ENCODE measurements around the gene NEURL4.
"Not testable (repeated sequence)": the region's sequence is repeated elsewhere in the genome, so short reads cannot be mapped to it uniquely, and the experiment has no call there.

The NEURL4 gene

DNA sequence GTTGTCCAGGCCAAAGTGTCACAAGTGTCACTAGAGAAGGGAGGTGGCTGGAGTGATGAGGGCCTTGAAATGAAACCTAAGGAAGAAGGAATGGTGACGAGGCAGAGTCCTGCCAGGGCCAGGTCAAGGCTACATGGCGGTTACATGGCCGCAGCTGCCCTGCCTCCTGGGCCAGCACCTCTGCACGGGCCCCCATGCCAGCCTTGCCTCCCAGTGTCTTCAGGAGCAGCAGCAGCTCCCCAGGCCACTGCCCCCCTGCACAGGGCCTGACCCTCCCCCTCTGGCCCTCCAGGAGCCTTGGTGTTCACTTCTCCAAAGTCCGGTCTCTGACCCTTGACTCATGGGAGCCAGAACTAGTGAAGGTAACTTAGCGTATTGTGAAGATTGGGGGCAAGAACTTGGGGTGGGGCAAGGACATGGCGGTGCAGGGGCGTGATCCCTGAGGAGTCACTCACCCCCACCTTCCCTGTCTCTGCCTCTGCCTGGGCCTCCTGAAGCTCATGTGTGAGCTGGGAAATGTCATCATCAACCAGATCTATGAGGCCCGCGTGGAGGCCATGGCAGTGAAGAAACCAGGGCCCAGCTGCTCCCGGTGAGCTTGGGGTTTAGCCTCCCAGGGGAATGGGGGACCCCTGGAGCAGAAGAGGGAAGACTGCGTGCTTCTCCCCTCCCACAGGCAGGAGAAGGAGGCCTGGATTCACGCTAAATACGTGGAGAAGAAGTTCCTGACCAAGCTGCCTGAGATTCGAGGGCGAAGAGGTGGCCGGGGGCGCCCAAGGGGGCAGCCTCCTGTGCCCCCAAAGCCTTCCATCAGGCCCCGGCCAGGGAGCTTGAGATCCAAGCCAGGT lies 18.7 kb upstream of the NEURL4 start:
- no peak for DNase-seq (ENCODE audit: low read depth)

DNA sequence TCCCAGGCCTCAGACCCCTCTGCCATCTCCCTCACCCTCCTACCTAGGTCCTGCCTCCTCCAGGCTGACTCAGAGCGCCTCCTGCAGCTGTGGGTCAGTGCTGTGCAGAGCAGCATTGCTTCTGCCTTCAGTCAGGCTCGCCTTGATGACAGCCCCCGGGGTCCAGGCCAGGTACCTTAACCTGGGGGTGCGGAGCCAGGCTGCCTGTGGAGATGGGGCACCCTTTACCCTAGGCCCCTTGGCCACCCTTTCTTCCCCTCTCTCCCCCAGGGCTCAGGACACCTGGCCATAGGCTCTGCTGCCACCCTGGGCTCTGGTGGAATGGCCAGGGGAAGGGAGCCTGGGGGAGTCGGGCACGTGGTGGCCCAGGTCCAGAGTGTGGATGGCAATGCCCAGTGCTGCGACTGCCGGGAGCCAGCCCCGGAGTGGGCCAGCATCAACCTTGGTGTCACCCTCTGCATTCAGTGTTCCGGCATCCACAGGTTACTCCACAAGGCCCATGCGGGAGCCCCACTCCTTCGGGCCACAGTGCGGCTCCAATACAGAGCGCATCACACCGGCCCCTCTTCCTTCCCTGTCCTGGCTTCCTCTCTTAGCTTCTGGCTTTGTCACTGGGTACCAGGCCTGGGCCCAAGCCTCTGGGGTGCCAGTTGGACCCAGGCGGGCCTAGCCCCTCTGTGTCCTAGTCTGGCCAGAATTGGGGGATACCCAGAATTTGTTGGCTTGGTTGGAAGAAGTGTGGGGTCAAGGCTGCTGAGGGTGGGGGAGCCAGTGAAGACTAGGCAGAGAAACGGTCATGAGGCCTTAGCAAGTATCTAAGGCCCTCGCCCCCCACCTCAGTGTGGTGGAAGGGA lies 17.9 kb upstream of the NEURL4 start:
- DNase-seq (ENCODE audit: low read depth), result no peak

DNA sequence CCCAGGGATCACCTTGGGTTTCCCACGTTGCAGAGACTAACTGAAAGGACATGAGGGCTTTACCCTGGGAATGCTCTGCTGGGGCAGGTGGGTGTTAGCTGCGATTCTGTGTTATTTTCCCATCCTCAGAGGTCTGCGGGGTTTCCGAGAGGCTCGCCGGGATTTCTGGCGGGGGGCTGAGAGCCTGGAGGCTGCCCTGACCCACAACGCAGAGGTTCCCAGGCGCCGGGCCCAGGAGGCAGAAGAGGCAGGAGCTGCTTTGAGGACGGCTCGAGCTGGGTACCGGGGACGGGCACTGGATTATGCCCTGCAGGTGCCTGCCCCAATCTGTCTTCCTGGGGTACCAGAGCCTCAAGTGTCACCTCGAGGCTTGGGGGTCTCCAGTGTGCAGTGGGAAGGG lies 14.1 kb upstream of the NEURL4 start:
- DNase-seq (ENCODE audit: low read depth), result no peak

DNA sequence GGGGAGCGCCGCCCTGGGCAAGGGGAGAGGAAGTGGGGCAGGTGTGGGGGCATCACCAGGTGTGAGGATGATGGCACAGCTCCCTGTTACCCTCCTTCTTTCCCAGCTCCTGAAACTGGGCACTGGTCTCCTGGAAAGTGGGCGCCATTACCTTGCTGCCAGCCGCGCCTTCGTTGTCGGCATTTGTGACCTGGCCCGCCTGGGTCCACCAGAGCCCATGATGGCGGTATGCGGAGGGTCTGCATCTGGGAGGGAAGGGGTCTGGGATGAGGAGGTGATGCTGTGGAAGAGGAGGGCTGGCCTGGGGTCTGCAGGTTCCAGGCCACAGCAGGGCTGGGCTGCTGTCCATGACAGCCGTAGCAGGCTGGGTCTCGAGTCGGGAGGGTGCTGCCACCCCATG lies 12.7 kb upstream of the NEURL4 start:
- DNase-seq (ENCODE audit: low read depth), result no peak

DNA sequence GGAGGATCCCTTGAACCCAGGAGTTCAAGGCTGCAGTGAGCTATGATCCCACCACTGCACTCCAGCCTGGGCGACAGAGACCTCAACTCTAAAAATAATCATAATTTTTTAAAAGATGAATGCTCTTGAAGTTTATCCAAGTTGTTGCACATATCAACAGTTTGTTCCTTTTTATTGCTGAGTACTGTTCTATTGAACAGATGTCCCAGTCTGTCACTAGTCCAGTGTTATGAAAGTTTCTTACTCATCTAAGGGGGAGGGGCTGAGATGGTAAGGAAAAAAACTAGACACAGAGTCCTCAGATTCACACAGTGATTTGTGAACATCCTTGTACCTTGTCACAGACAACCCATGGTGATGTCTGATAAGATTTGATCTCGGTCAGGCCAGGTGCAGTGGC lies 11.0 kb upstream of the NEURL4 start:
- no peak for DNase-seq (ENCODE audit: low read depth)

DNA sequence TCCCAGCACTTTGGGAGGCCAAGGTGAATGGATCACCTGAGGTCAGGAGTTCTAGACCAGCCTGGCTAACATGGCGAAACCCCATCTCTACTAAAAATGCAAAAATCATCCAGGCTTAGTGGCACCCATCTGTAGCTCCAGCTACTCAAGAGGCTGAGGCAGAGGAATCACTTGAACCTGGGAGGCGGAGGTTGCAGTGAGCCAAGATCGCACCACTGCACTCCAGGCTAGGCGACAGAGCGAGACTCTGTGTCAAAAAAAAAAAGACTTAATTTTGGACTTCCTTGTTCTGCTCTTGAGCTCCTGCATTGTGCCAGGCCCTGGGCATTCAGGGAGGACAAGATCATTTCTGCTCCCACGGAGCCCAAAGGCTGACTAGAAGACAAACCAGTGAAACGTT lies 8.5 kb upstream of the NEURL4 start:
- not testable (repeated sequence) for DNase-seq (ENCODE audit: low read depth)

DNA sequence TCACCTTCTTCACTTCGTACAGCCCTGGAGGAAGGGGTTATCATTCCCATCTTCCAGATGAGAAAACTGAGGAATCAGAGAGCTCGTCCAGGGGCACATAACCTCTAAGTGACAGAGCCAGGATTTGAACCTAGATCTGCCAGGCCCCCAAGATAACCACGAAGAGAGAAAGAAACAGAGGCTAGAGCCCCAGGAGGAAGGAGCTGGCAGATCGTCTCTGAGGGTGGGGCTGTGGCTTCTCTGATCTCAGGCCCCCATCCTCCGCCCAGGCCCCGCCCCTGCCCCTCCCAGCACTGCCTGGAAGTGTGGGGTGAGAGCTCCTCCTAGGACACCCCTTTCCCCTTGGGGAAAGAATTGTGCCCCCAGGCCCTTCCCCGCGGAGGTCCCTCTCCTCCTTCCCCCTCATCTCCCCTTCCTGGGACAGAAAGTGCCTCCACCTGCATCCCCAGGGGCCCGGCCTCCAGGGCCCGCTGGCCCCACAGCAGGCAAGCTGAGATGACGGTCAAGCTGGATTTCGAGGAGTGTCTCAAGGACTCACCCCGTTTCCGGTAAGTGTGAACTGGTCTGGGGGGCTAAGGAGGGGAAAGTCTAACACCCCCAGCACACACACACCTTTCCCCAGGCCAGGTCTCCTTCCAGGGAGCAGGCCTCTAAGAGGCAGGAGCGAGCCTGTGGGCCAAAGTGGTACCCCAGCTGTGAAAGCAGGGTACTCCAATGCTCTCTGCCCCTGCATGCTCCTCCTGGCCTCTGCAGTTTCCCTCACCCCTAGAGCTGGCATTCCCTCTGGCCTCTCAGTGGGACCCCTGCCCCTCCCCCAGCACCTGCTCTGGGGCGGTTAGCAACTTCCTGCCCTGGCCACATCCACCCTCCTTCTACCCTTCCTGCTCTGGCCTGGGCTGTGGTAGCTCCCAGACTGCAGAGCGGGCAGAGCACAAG lies 7.4 kb upstream of the NEURL4 start, which contains the start of gene ACAP1:
TSS of gene ACAP1 (plus strand) at position 290 of the 936 bp plus-strand sequence. CDS start at position 496, 206 bp downstream.
- peak; percentile 76 for DNase-seq (ENCODE audit: low read depth)

DNA sequence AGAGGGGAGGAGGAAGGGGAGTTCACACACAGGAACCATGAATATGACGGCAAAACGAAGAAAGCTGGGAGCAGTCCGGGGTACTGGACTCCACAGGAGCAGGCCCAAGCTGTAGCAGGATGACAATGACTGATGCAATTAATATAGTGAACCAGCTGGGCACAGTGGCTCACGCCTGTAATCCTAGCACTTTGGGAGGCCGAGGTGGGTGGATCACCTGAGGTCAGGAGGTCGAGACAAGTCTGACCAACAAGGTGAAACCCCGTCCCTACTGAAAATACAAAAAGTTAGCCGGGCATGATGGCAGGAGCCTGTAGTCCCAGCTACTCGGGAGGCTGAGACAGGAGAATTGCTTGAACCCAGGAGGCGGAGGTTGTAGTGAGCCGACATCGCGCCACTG lies 6.6 kb upstream of the NEURL4 start:
- not testable (repeated sequence) for DNase-seq (ENCODE audit: low read depth)

DNA sequence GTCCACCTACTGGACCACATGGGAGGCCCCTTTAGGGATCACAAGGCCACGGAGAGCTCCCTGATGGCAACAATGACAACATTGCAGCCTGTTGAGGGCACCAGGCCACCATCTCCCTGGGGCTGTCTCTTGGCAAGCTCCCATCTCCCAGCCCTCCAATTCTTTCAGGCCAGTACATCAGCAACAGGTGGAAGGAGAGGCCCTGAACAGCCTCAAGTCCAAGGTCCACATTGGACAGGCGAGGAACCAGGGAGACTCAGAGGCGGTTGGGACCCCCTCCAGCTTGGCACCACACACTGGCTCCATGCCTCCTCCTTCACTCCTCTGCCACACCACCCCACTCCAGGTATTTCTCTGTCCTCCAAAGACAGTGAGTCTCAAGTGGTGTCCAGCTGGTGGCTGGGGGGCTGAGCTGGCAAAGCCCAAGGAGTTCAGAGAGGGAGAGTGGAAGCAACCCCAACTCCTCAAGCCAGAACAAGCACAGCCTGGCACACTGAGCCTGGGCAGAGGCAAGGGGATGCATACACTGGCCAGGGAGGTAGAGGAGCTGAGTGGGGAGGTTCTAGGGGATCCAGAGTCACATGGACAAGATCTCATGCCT lies 5.9 kb upstream of the NEURL4 start:
- no peak for DNase-seq (ENCODE audit: low read depth)

DNA sequence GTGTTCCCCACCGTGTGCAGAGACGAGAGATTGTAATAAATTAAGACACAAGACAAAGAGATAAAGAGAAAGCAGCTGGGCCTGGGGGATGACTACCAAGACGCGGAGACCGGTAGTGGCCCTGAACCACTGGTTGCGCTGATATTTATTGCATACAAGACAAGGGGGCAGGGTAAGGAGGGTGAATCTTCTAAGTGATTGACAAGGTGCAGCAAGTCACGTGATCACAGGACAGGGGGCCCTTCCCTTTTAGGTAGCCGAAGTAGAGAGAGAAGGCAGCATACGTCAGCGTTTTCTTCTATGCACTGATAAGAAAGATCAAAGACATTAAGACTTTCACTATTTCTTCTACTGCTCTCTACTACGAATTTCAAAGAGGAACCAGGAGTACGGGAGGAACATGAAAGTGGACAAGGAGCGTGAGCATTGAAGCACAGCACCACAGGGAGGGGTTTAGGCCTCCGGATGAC lies 3.5 kb upstream of the NEURL4 start:
- not testable (repeated sequence) for DNase-seq (ENCODE audit: low read depth)

DNA sequence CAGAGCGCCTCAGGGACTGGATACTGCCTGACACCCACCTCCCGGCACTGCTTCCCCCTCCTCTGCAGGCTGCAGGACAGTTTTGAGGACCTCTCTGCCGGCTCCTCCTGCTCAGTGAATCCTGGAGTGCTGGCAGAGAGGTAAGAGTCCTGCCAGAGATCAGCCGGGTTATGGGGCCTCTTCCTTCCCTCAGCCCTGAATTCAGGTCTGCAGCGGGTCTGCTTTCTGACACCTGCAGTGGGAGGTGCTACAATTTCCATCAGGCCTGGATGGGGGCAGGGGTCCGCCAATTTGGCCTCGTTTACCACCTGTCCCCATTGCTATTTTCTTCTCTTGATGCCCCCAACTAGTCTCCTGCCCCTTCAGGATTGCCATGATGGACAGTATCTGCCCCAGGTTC lies 3.0 kb upstream of the NEURL4 start:
- DNase-seq (ENCODE audit: low read depth), result no peak

DNA sequence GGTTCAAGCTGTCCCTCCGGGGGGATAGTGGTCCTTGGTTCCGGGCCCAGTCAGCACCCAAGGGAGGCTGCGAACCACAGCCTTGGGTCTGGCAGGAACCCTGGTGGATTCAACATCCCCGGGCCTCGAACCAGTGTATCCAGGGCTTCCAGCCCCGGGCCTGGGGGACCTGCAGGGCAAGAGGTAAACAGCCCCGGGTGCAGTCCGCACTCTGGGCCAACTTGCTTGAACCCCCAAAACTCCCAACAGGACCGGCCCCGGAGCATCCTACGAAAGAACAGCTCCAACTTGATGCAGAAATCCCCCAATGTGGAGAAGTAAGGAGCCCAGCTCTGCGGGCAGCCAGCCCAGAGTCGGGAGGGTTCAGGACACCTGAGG lies 1.5 kb upstream of the NEURL4 start:
- no peak for DNase-seq (ENCODE audit: low read depth)

DNA sequence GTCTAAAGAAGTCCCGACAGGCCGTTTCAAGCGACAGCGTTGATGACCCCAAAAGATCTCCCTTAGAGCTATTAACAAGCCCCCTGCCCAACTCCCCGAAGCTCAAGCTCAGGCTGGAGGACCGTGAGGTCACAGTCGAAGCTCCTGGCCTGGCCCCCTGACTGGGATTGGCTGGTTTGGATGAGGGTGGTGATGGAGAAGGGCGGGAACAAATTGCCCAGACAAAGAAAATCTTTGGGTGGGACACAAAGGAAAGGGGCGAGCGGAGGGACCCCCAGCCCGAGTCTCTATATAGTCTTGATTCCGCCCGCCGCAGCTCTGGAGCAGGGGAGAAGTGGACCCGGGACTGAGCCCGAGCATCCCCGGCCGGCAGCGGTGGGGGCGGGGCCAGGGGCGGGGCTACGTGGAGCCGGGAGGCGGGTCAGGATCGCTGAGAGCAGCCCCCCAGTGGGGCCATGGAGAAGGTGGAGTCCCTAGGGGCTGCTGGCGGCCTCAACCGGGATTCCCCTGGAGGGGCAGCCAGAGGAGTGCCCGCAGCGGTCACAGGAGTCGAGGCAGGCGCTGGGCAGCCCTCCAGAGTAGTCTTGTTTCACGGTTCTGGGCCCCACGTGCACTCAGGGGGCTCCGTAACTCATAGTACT lies 982 bp upstream of the NEURL4 start:
- peak; percentile 58 for DNase-seq (ENCODE audit: low read depth)

DNA sequence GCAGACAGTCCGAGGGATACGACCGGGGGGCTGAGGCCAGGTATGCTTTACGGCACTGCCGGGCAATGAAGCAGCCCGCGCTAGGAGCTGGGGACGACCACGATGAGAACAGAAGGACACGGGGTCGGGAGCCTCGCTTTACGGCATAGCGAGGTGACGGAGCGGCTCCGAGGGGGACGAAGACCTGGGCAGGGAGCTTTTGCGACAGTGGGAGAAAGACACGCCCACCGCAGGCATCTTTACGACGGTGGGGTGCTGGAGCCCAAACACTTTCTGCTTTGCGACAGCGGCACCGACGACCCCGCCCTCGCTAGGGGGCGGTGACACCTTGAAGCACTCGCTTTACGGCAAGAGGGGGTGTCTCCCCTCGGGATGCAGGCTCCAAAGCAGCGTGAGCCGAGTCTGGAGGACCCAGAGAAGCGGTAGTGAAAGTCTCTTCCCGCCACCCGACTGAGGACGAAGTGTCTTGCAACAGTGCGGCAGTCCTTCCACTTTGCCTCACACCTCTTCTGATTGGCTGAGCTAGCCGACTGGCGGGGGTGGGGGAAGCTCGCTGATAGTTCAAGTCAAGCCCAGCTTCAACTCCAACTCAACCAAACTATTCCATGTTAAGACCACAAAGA lies 350 bp upstream of the NEURL4 start:
- DNase-seq (ENCODE audit: low read depth), result peak; percentile 93

DNA sequence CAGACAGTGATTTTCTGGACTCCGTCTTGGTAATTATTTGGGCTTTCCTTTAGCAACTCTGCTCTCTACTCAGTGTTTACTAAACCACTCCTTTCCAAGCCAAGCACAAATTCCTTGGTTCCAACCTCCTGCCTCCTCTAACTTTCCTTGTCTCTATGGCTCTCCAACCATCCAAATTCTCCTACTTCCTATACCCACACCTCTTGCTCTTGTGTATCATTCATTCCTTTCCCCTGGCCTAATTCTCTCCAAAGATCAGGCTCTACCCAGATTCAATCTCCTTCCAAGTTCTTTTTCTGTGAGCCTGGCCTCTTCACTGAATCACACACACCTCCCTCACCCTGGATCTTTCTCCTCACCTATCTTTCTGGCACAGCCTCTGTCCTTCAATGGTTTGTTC lies 1.1 kb downstream of the NEURL4 start:
- no peak for DNase-seq (ENCODE audit: low read depth)

DNA sequence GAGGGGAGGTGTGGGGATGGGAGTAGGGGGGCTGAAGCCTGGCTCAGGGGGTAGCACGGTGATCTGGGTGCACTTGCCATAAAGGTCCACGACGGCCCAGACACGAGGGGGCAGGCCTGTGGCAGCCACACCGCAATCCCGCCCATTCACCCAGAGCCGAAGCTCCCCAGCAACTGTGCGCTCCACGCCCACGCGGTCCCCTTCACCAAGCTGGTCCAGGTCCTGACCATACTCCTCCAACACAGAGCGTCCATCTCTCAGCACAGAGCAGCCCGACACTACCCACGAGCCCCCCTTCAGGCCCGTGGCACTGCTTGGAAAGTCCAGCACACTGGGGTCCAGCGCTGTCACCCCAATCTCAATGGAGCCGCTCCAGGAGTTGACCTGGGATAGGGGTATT lies 1.6 kb downstream of the NEURL4 start:
- no peak for DNase-seq (ENCODE audit: low read depth)

DNA sequence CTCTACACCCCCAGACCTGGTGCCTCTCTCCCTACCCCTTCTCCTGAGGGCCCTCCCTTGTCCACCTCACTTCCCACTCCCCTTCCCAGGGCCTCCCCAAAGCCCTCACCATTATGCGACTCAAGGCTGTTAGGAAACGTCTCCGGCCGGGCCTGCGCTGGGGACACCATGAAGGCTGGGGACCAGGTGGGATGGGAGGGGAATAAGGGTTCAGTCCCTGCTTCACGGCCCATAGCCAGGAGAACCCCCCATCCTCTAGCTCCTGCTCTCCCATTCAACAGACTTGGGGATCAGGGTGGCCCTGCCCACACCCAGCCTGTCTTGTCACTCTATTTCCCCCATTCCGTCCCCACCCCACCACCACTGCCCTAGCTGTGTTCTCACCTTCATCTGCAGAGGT lies 2.1 kb downstream of the NEURL4 start:
- no peak for DNase-seq (ENCODE audit: low read depth)

DNA sequence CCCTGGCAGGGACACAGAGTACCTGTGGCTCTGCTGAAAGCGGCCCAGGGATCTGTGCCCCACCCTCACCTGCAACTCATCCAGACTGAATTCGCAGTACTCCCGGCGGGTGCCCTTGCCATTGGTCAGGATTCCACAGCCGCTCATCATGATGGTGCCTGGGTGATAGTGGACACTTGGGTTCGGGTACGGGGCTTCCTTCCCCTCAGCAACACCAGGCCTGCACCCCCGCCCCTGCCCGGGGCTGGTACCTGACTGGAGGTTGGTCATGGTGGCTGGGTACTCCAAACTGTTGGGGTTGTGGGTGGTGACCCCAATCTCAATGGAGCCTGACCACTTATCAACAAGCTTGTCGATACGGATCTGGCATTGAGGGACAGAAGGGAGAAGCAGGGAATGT lies 2.9 kb downstream of the NEURL4 start:
- no peak for DNase-seq (ENCODE audit: low read depth)

DNA sequence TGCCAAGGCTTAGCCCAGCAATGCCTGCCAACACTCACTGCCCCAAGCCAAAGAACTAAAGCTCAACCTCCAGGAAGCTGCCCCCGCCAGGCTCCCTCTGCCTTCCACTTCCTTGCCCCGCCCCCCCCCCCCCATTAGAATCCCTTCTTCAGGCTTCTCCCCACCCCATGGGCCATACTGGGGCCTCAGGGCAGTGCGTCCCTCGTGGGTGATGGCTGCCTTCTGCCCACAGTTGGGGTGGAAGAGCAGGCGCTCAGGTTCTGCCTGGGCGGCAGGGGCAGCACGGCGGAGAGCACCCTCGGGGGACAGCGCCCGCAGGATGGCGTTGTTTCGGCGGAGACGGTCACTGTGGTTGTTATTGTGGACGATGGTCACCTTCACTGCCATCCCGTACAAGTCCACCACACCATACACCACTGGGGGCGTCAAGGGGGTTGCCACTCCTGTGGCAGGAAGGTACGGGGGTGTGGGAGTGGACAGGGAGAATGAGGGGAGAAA lies 4.1 kb downstream of the NEURL4 start:
- no peak for DNase-seq (ENCODE audit: low read depth)

DNA sequence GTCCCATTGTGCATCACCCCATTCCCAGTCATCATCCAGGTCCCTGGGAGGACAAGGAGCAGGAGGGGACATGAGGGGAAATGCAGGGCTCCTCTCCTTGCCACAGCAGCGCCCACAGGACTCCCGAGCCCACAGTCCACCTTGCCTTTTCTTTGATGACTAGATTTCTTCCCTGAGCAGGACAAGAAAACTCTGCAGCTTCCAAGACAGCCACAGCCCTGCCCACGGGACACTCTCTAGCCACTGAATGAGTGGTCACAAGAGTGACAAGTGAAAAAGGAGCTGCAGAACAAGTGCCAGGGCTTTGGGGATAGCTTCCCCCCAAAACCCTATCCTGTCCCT lies 4.7 kb downstream of the NEURL4 start:
- no peak for DNase-seq (ENCODE audit: low read depth)
